ENCODE data around the gene PSMC1. TPM values are rescaled to one million over a fixed set of nuclear protein-coding genes. Genes with fewer than 3 reads are reported as not detected.

PSMC1 gene
- total RNA-seq, 2 experiments from 2014 or later = 77.3 to 127 TPM

- H3K4me1 Mint-ChIP-seq = peaks cover 26% of the 10 kb centered on the region
- no peaks in the 10 kb centered on the region for H3K27me3 Mint-ChIP-seq
- ChIA-PET CTCF (interaction anchor here (0.6 to 1.8 kb wide), 8 partner anchors 20 to 505 kb away, joined by 3 to 10 read pairs (median 4); no protein-coding TSS in a partner anchor), POLR2A (interaction anchor here (1.3 kb wide), 1 partner anchor 19 kb away, joined by 6 read pairs; no protein-coding TSS in a partner anchor)
- no peak for ATAC-seq
- no peaks in the 10 kb centered on the region for H3K9me3 Mint-ChIP-seq (ENCODE audit: low read depth)
- peaks cover 31% of the 10 kb centered on the region for H3K36me3 Mint-ChIP-seq (ENCODE audit: low read depth)
- intact Hi-C loops (cut with DNase I, micrococcal nuclease) = loop anchor here (1.0 to 10.0 kb wide), 11 partner anchors 19 to 1701 kb away; partner anchors contain the start of genes CALM1 (in 1 of the 2), EFCAB11 (in 1 of the 2), EML5 (in 1 of the 2) and NRDE2 (in 1 of the 2)
- H3K27ac Mint-ChIP-seq = peak overlapping the region; percentile 51
- peak overlapping the region; percentile 99 for H3K4me3 Mint-ChIP-seq
- no peak for DNase-seq
Observed at GRCh38 chr14:90255871-90256270, 482 bp upstream of the PSMC1 start.

- no peak for DNase-seq
- H3K9me3 Mint-ChIP-seq (ENCODE audit: low read depth) = no peaks in the 10 kb centered on the region
- peaks cover 5% of the 10 kb centered on the region for H3K4me1 Mint-ChIP-seq
- H3K4me3 Mint-ChIP-seq = no peak overlapping the region
- no peaks in the 10 kb centered on the region for H3K27me3 Mint-ChIP-seq
- H3K36me3 Mint-ChIP-seq (ENCODE audit: low read depth) = peaks cover 50% of the 10 kb centered on the region
- ChIA-PET CTCF (interaction anchor here (0.6 to 0.7 kb wide), 2 partner anchors 29 to 40 kb away, joined by 3 read pairs; no protein-coding TSS in a partner anchor), POLR2A (interaction anchor here (0.5 kb wide), 1 partner anchor 19 kb away, joined by 4 read pairs; no protein-coding TSS in a partner anchor)
- intact Hi-C loops (cut with DNase I, micrococcal nuclease) = no loop called here
- ATAC-seq = peak; percentile 37
- peak overlapping the region; percentile 71 for H3K27ac Mint-ChIP-seq
Observed at GRCh38 chr14:90263748-90264449, 7.5 kb downstream of the PSMC1 start.

- peaks cover 3% of the 10 kb centered on the region for H3K4me1 Mint-ChIP-seq
- ATAC-seq (no peak), DNase-seq (no peak)
- no peak overlapping the region for H3K27ac Mint-ChIP-seq
- no peaks in the 10 kb centered on the region for H3K27me3 Mint-ChIP-seq
- no peak overlapping the region for H3K4me3 Mint-ChIP-seq
- intact Hi-C loops (cut with DNase I, micrococcal nuclease) = no loop called here
- CTCF ChIA-PET = interaction anchor here (0.8 to 1.5 kb wide), 5 partner anchors 8 to 24 kb away, joined by 3 to 7 read pairs (median 4); partner anchors contain the start of gene PSMC1
- no peaks in the 10 kb centered on the region for H3K9me3 Mint-ChIP-seq (ENCODE audit: low read depth)
- H3K36me3 Mint-ChIP-seq (ENCODE audit: low read depth) = peaks cover 52% of the 10 kb centered on the region
- POLR2A ChIA-PET = interaction anchor here (0.6 to 3.3 kb wide), 3 partner anchors 9 to 492 kb away, joined by 3 to 15 read pairs (median 12); partner anchors contain the start of gene PSMC1
Observed at GRCh38 chr14:90266441-90267154, 10.2 kb downstream of the PSMC1 start.

- Mint-ChIP-seq H3K4me1 (peaks cover 3% of the 10 kb centered on the region), H3K9me3 (ENCODE audit: low read depth) (no peaks in the 10 kb centered on the region), H3K4me3 (no peak overlapping the region), H3K27ac (no peak overlapping the region), H3K27me3 (no peaks in the 10 kb centered on the region), H3K36me3 (ENCODE audit: low read depth) (peaks cover 54% of the 10 kb centered on the region)
- POLR2A ChIA-PET = interaction anchor here (3.3 kb wide), 1 partner anchor 11 kb away, joined by 15 read pairs; the partner anchor contains the start of gene PSMC1
- CTCF ChIA-PET = interaction anchor here (1.5 kb wide), 2 partner anchors 10 to 12 kb away, joined by 4 to 7 read pairs; partner anchors contain the start of gene PSMC1
- no peak for ATAC-seq
- no peak for DNase-seq
- intact Hi-C loops (cut with DNase I, micrococcal nuclease) = no loop called here
Observed at GRCh38 chr14:90268420-90268819, 12.1 kb downstream of the PSMC1 start.

- Mint-ChIP-seq H3K9me3 (ENCODE audit: low read depth) (no peaks in the 10 kb centered on the region), H3K4me3 (no peak overlapping the region), H3K27me3 (no peaks in the 10 kb centered on the region), H3K27ac (no peak overlapping the region), H3K36me3 (ENCODE audit: low read depth) (peaks cover 50% of the 10 kb centered on the region), H3K4me1 (peaks cover 25% of the 10 kb centered on the region)
- DNase-seq (no peak), ATAC-seq (no peak)
- POLR2A ChIA-PET = no interaction called here
- intact Hi-C loops (cut with DNase I, micrococcal nuclease) = no loop called here
- CTCF ChIA-PET = interaction anchor here (0.6 kb wide), 1 partner anchor 1278 kb away, joined by 3 read pairs; no protein-coding TSS in a partner anchor
Observed at GRCh38 chr14:90272523-90272922, 16.2 kb downstream of the PSMC1 start.

- Mint-ChIP-seq H3K27ac (peak overlapping the region; percentile 95), H3K36me3 (ENCODE audit: low read depth) (peaks cover 44% of the 10 kb centered on the region), H3K27me3 (no peaks in the 10 kb centered on the region), H3K4me3 (no peak overlapping the region), H3K9me3 (ENCODE audit: low read depth) (no peaks in the 10 kb centered on the region), H3K4me1 (peaks cover 25% of the 10 kb centered on the region)
- intact Hi-C loops (cut with DNase I, micrococcal nuclease) = no loop called here
- no peak for DNase-seq
- ATAC-seq = no peak
- ChIA-PET CTCF (no interaction called here), POLR2A (no interaction called here)
Observed at GRCh38 chr14:90273532-90273931, 17.2 kb downstream of the PSMC1 start.

- Mint-ChIP-seq H3K27me3 (no peaks in the 10 kb centered on the region), H3K36me3 (ENCODE audit: low read depth) (peaks cover 41% of the 10 kb centered on the region), H3K27ac (peak overlapping the region; percentile 95), H3K9me3 (ENCODE audit: low read depth) (no peaks in the 10 kb centered on the region), H3K4me3 (no peak overlapping the region), H3K4me1 (peaks cover 25% of the 10 kb centered on the region)
- intact Hi-C loops (cut with DNase I, micrococcal nuclease) = loop anchor here (2.0 kb wide), 2 partner anchors 15 to 17 kb away; partner anchors contain the start of gene PSMC1 (in 1 of the 2)
- ATAC-seq = no peak
- ChIA-PET CTCF (no interaction called here), POLR2A (no interaction called here)
- peak; percentile 17 for DNase-seq
Observed at GRCh38 chr14:90274019-90274418, 17.7 kb downstream of the PSMC1 start.

- Mint-ChIP-seq H3K36me3 (ENCODE audit: low read depth) (peaks cover 33% of the 10 kb centered on the region), H3K27me3 (no peaks in the 10 kb centered on the region), H3K4me1 (peaks cover 25% of the 10 kb centered on the region), H3K4me3 (no peak overlapping the region), H3K9me3 (ENCODE audit: low read depth) (no peaks in the 10 kb centered on the region), H3K27ac (peak overlapping the region; percentile 95)
- intact Hi-C loops (cut with DNase I, micrococcal nuclease) = loop anchor here (2.0 kb wide), 2 partner anchors 16 to 18 kb away; partner anchors contain the start of gene PSMC1 (in 1 of the 2)
- POLR2A ChIA-PET = interaction anchor here (0.6 to 1.5 kb wide), 3 partner anchors 10 to 202 kb away, joined by 3 to 6 read pairs (median 4); partner anchors contain the start of gene PSMC1
- ATAC-seq (peak; percentile 85), DNase-seq (peak; percentile 62)
- CTCF ChIA-PET = interaction anchor here (0.7 to 0.9 kb wide), 3 partner anchors 8 to 336 kb away, joined by 3 to 4 read pairs (median 4); no protein-coding TSS in a partner anchor
Observed at GRCh38 chr14:90274808-90275457, 18.6 kb downstream of the PSMC1 start.

GRCh38 chr14:90275458-90275814 lies 19.1 kb downstream of the PSMC1 start:
- Mint-ChIP-seq H3K4me3 (no peak overlapping the region), H3K27ac (peak overlapping the region; percentile 95), H3K27me3 (no peaks in the 10 kb centered on the region), H3K9me3 (ENCODE audit: low read depth) (no peaks in the 10 kb centered on the region), H3K36me3 (ENCODE audit: low read depth) (peaks cover 28% of the 10 kb centered on the region), H3K4me1 (peaks cover 25% of the 10 kb centered on the region)
- ATAC-seq (peak; percentile 39), DNase-seq (peak; percentile 23)
- intact Hi-C loops (cut with DNase I, micrococcal nuclease) = loop anchor here (2.0 kb wide), 2 partner anchors 17 to 19 kb away; partner anchors contain the start of gene PSMC1 (in 1 of the 2)
- ChIA-PET POLR2A (interaction anchor here (0.6 to 1.5 kb wide), 3 partner anchors 10 to 203 kb away, joined by 3 to 6 read pairs (median 4); partner anchors contain the start of gene PSMC1), CTCF (interaction anchor here (0.7 to 0.9 kb wide), 4 partner anchors 9 to 336 kb away, joined by 3 to 4 read pairs (median 4); no protein-coding TSS in a partner anchor)

GRCh38 chr14:90275820-90276219 lies 19.5 kb downstream of the PSMC1 start:
- Mint-ChIP-seq H3K27me3 (no peaks in the 10 kb centered on the region), H3K36me3 (ENCODE audit: low read depth) (peaks cover 28% of the 10 kb centered on the region), H3K9me3 (ENCODE audit: low read depth) (no peaks in the 10 kb centered on the region), H3K4me1 (peaks cover 25% of the 10 kb centered on the region), H3K27ac (peak overlapping the region; percentile 95), H3K4me3 (no peak overlapping the region)
- ATAC-seq (peak; percentile 48), DNase-seq (peak; percentile 54)
- intact Hi-C loops (cut with DNase I, micrococcal nuclease) = loop anchor here (2.0 kb wide), 2 partner anchors 17 to 19 kb away; partner anchors contain the start of gene PSMC1 (in 1 of the 2)
- ChIA-PET POLR2A (interaction anchor here (0.6 to 1.5 kb wide), 3 partner anchors 9 to 19 kb away, joined by 4 to 6 read pairs (median 5); partner anchors contain the start of gene PSMC1), CTCF (interaction anchor here (0.7 to 1.0 kb wide), 5 partner anchors 9 to 336 kb away, joined by 3 to 4 read pairs (median 3); no protein-coding TSS in a partner anchor)

Measured in activated CD4-positive, alpha-beta T cell treated with anti-CD3 and anti-CD28 coated beads for 36 hours (primary cell).